Mesenchymal stem cell (in vitro differentiated cells and primary cell): ENCODE results near the gene PPP2R3C.

Experiments used
- DNase-seq: peaks from one replicate; pipeline ENCODE4 v3.0.0-alpha.2; 2013
- H2AFZ ChIP-seq: one replicate; pipeline ENCODE4 v1.6.1; 2013; ENCODE audit warnings: low read depth, mild to moderate bottlenecking, control low read depth, inconsistent platforms, low read length, moderate library complexity
- H2AK5ac ChIP-seq: 2 replicates; pipeline ENCODE4 v1.6.1; 2013; ENCODE audit warnings: low read length, moderate library complexity, mild to moderate bottlenecking, inconsistent platforms; ENCODE audit not compliant: severe bottlenecking
- H2BK120ac ChIP-seq: one replicate; pipeline ENCODE4 v1.6.1; 2013; ENCODE audit warnings: low read depth, mild to moderate bottlenecking, inconsistent platforms, low read length, moderate library complexity
- H2BK12ac ChIP-seq, 2 experiments: one replicate each; pipeline ENCODE4 v1.6.1; 2013; ENCODE audit warnings: inconsistent platforms in 2 of 2, low read length in 2 of 2, mild to moderate bottlenecking in 2 of 2, moderate library complexity in 2 of 2, control low read depth in 1 of 2
- H2BK15ac ChIP-seq: one replicate; pipeline ENCODE4 v1.6.1; 2013; ENCODE audit warnings: mild to moderate bottlenecking, low read depth, inconsistent platforms; ENCODE audit not compliant: poor library complexity, severe bottlenecking
- H2BK5ac ChIP-seq: 2 replicates; pipeline ENCODE4 v1.6.1; 2013; ENCODE audit warnings: low read depth, mild to moderate bottlenecking, low read length, control low read depth, inconsistent platforms; ENCODE audit not compliant: poor library complexity, severe bottlenecking
- H3K14ac ChIP-seq, 2 experiments: one replicate each; pipeline ENCODE4 v1.6.1; 2013; ENCODE audit warnings: inconsistent platforms in 2 of 2, low read length in 2 of 2, control low read depth in 1 of 2, mild to moderate bottlenecking in 1 of 2, moderate library complexity in 1 of 2
- H3K18ac ChIP-seq, 2 experiments: one replicate each; pipeline ENCODE4 v1.6.1; 2013; ENCODE audit warnings: inconsistent platforms in 2 of 2, low read length in 2 of 2, control low read depth in 1 of 2, low read depth in 1 of 2, mild to moderate bottlenecking in 1 of 2
- H3K23ac ChIP-seq, 2 experiments: one replicate each; pipeline ENCODE4 v1.6.1; 2013; ENCODE audit warnings: inconsistent platforms in 2 of 2, low read length in 2 of 2, mild to moderate bottlenecking in 2 of 2, moderate library complexity in 2 of 2, control low read depth in 1 of 2
- H3K27ac ChIP-seq: 2 replicates; pipeline ENCODE4 v1.5.1; 2013; ENCODE audit warnings: mild to moderate bottlenecking, moderate library complexity, low read length, control low read depth, inconsistent platforms; ENCODE audit not compliant: poor library complexity, severe bottlenecking
- H3K27me3 ChIP-seq, 2 experiments: 2 replicates each; pipeline versions ENCODE4 v1.6.1 to v1.7.0; 2013; ENCODE audit warnings: low read length in 2 of 2, mild to moderate bottlenecking in 2 of 2, moderate library complexity in 2 of 2, control low read depth in 1 of 2, inconsistent platforms in 1 of 2; ENCODE audit not compliant: control insufficient read depth in 1 of 2, insufficient read depth in 1 of 2
- H3K36me3 ChIP-seq, 2 experiments: 2 replicates each; pipeline versions ENCODE4 v1.6.1 to v1.7.0; 2013; ENCODE audit warnings: low read length in 2 of 2, control low read depth in 1 of 2, inconsistent platforms in 1 of 2, low read depth in 1 of 2, mild to moderate bottlenecking in 1 of 2; ENCODE audit not compliant: insufficient read depth in 2 of 2, control insufficient read depth in 1 of 2
- H3K4ac ChIP-seq, 2 experiments: one replicate each; pipeline ENCODE4 v1.6.1; 2013; ENCODE audit warnings: inconsistent platforms in 2 of 2, low read length in 2 of 2, mild to moderate bottlenecking in 2 of 2, moderate library complexity in 2 of 2, control low read depth in 1 of 2, low read depth in 1 of 2
- H3K4me1 ChIP-seq: 2 replicates; pipeline ENCODE4 v1.6.1; 2013; ENCODE audit warnings: low read depth, low read length, control low read depth; ENCODE audit not compliant: control insufficient read depth, insufficient read depth
- H3K4me2 ChIP-seq: 2 replicates; pipeline ENCODE4 v1.6.1; 2013; ENCODE audit warnings: low read length, mild to moderate bottlenecking, inconsistent platforms; ENCODE audit not compliant: poor library complexity, severe bottlenecking
- H3K4me3 ChIP-seq, 2 experiments: 2 replicates each; pipeline versions ENCODE4 v1.5.1 to v1.7.0; 2013; ENCODE audit warnings: low read length in 2 of 2, mild to moderate bottlenecking in 2 of 2, control low read depth in 1 of 2, low read depth in 1 of 2; ENCODE audit not compliant: insufficient read depth in 1 of 2
- H3K79me1 ChIP-seq: replicated peaks from 2 replicates; pipeline ENCODE4 v1.6.1; 2013; ENCODE audit warnings: mild to moderate bottlenecking, control low read depth, low read length, inconsistent platforms; ENCODE audit not compliant: poor library complexity, severe bottlenecking
- H3K9ac ChIP-seq: 2 replicates; pipeline ENCODE4 v1.7.0; 2013; ENCODE audit warnings: mild to moderate bottlenecking, low read length, moderate library complexity
- H3K9me3 ChIP-seq: 2 replicates; pipeline ENCODE4 v1.7.0; 2013; ENCODE audit warnings: mild to moderate bottlenecking, low read length; ENCODE audit not compliant: control insufficient read depth
- H4K8ac ChIP-seq: one replicate; pipeline ENCODE4 v1.6.1; 2013; ENCODE audit warnings: inconsistent platforms, mild to moderate bottlenecking, low read length, moderate library complexity
- H4K91ac ChIP-seq: one replicate; pipeline ENCODE4 v1.6.1; 2013; ENCODE audit warnings: mild to moderate bottlenecking, low read length, inconsistent platforms
- WGBS: methylation state at CpG from one replicate; pipeline ENCODE4 v1.1.7; 2013; ENCODE audit warnings: mixed read lengths; 5-methylcytosine and 5-hydroxymethylcytosine counted together

The PPP2R3C gene

DNA sequence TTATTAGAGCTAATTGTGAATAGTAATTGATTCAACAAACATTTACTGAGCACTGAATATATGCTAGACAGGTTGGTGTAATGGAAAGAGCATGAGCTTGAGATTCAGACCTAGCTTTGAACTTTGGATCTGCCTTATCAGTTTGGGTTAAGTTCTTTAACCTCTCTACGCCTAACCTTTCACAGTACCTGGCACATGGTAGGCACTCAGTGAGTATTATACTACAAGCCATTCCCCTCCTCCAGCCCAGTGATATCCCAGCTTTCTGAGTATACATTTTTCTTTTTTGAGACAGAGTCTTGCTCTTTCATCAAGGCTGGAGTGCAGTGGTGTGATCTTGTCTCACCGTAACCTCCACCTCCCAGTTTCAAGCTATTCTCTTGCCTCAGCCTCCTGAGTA, 43.7 kb downstream of the PPP2R3C start:
- WGBS = 94% methylated on average over 1 of the region's 2 CpGs
- no peak overlapping the region for H3K4me2 ChIP-seq
- H3K27ac ChIP-seq = no peak overlapping the region

GRCh38 chr14:35073486-35073885, 48.3 kb downstream of the PPP2R3C start:
- H3K4me3 ChIP-seq = no peak overlapping the region
- no peak overlapping the region for H3K4ac ChIP-seq
- H4K8ac ChIP-seq = no peak overlapping the region
- H3K9me3 ChIP-seq = no peaks in the 10 kb centered on the region
- 100% methylated on average over 1 of the region's 1 CpG for WGBS
- no peak overlapping the region for H3K9ac ChIP-seq
- DNase-seq = no peak
- no peak overlapping the region for H3K18ac ChIP-seq
- H3K79me1 ChIP-seq = peaks cover 13% of the 10 kb centered on the region
- no peak overlapping the region for H3K4me2 ChIP-seq
- H2BK12ac ChIP-seq = no peak overlapping the region
- H4K91ac ChIP-seq = no peak overlapping the region
- H2BK120ac ChIP-seq = no peak overlapping the region
- no peak overlapping the region for H3K27ac ChIP-seq
- H3K4me1 ChIP-seq = no peaks in the 10 kb centered on the region
- no peak overlapping the region for H3K14ac ChIP-seq
- H3K27me3 ChIP-seq = no peaks in the 10 kb centered on the region
- H2BK5ac ChIP-seq = no peak overlapping the region
- peaks cover 15 to 51% of the 10 kb centered on the region in 2 experiments for H3K36me3 ChIP-seq
- H2AK5ac ChIP-seq = no peak overlapping the region
- H3K23ac ChIP-seq = no peak overlapping the region
- no peak overlapping the region for H2BK15ac ChIP-seq
- H2AFZ ChIP-seq = no peak overlapping the region

More for the DNA sequence above, 43.7 kb downstream of the PPP2R3C start:
- Histone ChIP-seq H3K9me3 (no peaks in the 10 kb centered on the region), H4K8ac (no peak overlapping the region), H3K27me3 (no peaks in the 10 kb centered on the region), H3K14ac (no peak overlapping the region), H3K4ac (no peak overlapping the region), H2AK5ac (no peak overlapping the region), H2AFZ (no peak overlapping the region), H3K4me1 (no peaks in the 10 kb centered on the region), H2BK120ac (no peak overlapping the region), H4K91ac (no peak overlapping the region), H2BK5ac (no peak overlapping the region), H3K36me3 (peaks cover 5 to 72% of the 10 kb centered on the region in 2 experiments), H3K79me1 (peaks cover 2% of the 10 kb centered on the region), H3K9ac (no peak overlapping the region), H3K4me3 (no peak overlapping the region), H2BK12ac (no peak overlapping the region), H2BK15ac (no peak overlapping the region), H3K23ac (no peak overlapping the region), H3K18ac (no peak overlapping the region)
- no peak for DNase-seq

DNA sequence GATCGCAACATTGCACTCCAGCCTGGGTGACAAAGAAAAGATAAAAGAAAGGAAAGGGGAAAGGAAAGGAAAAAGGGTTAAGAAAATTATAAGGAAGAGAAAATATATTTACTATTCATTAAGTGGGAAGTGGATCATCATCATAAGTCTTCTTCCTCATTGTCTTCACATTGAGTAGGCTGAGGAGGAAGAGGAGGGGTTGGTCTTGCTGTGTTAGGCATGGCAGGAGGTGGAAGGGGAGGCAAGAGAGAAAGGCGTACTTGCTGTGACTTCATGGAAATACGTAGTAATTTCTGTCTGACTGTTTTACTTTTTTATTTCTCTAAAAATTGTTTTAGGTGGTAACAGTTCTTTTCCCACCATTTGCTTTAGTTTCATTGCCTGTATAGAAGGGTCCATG, 49.6 kb downstream of the PPP2R3C start:
- no peak overlapping the region for H3K27ac ChIP-seq
- H2AFZ ChIP-seq = no peak overlapping the region
- no peak overlapping the region for H3K23ac ChIP-seq
- WGBS = 100% methylated on average over 1 of the region's 3 CpGs
- H4K91ac ChIP-seq = no peak overlapping the region
- no peak overlapping the region for H3K14ac ChIP-seq
- no peak overlapping the region for H2BK12ac ChIP-seq
- H3K4me2 ChIP-seq = no peak overlapping the region
- H3K4ac ChIP-seq = no peak overlapping the region
- H2BK120ac ChIP-seq = no peak overlapping the region
- H3K18ac ChIP-seq = no peak overlapping the region
- H3K9me3 ChIP-seq = no peaks in the 10 kb centered on the region
- no peak for DNase-seq
- no peak overlapping the region for H4K8ac ChIP-seq
- no peaks in the 10 kb centered on the region for H3K27me3 ChIP-seq
- H3K9ac ChIP-seq = no peak overlapping the region
- H2AK5ac ChIP-seq = no peak overlapping the region
- H3K79me1 ChIP-seq = peaks cover 16% of the 10 kb centered on the region
- H2BK15ac ChIP-seq = no peak overlapping the region
- no peak overlapping the region for H3K4me3 ChIP-seq
- peaks cover 16 to 54% of the 10 kb centered on the region in 2 experiments for H3K36me3 ChIP-seq
- no peaks in the 10 kb centered on the region for H3K4me1 ChIP-seq
- H2BK5ac ChIP-seq = no peak overlapping the region

DNA sequence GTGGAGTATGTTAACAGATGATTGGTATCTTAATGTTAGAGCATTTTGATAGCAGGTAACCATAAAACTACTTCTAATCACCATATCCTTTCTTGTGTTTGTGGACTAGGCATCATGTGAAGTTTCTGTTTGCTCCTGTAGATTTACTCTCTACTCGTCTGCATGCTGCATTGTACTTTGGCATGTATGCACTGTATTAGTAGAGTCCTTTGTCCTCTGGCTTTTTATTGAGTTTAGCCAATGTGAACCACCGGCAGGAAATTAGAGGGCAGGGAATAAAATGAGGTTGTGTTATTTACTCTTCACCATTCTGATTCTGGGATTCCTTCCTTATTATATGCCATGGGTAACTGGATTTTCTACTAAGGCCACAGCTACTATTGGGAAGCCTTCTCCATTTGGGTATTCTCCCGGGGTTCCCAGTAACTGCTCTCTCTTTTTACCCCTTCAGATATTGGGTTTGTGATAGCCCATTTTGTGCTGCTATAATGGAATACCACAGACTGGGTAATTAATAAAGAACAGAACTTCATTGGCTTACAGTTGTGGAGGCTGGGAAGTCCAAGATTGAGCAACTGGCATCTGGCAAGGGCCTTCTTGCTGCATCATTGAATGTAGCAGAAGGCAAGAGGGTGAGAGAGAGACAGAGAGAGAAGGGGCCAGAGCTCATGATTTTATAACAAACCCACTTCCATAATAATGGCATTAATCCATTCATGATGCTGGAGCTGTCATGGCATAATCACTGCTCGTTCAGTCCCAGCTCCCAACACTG, 53.4 kb downstream of the PPP2R3C start:
- no peak overlapping the region for H3K14ac ChIP-seq
- no peak overlapping the region for H2AK5ac ChIP-seq
- H3K4me1 ChIP-seq = no peaks in the 10 kb centered on the region
- no peak overlapping the region for H3K27ac ChIP-seq
- no peak overlapping the region for H3K9ac ChIP-seq
- H3K36me3 ChIP-seq = peaks cover 15 to 41% of the 10 kb centered on the region in 2 experiments
- H3K23ac ChIP-seq = no peak overlapping the region
- H3K4me3 ChIP-seq = no peak overlapping the region
- H3K9me3 ChIP-seq = no peaks in the 10 kb centered on the region
- no peak overlapping the region for H2BK120ac ChIP-seq
- 96% methylated on average over 2 of the region's 4 CpGs for WGBS
- H2BK12ac ChIP-seq = no peak overlapping the region
- H3K27me3 ChIP-seq = no peaks in the 10 kb centered on the region
- no peak overlapping the region for H3K18ac ChIP-seq
- H2AFZ ChIP-seq = no peak overlapping the region
- no peak overlapping the region for H4K91ac ChIP-seq
- peaks cover 27% of the 10 kb centered on the region for H3K79me1 ChIP-seq
- no peak overlapping the region for H2BK15ac ChIP-seq
- no peak overlapping the region for H2BK5ac ChIP-seq
- peak; percentile 50 for DNase-seq
- H4K8ac ChIP-seq = no peak overlapping the region
- no peak overlapping the region for H3K4me2 ChIP-seq
- H3K4ac ChIP-seq = no peak overlapping the region
